Mesenchymal stem cell (in vitro differentiated cells and primary cell): Measurements from ENCODE around the gene LYPD8.

ENCODE experiments used
- DNase-seq: peaks from one replicate; pipeline ENCODE4 v3.0.0-alpha.2; 2013
- H2AFZ ChIP-seq: one replicate; pipeline ENCODE4 v1.6.1; 2013; ENCODE audit warnings: low read depth, mild to moderate bottlenecking, control low read depth, inconsistent platforms, low read length, moderate library complexity
- H2AK5ac ChIP-seq: 2 replicates; pipeline ENCODE4 v1.6.1; 2013; ENCODE audit warnings: low read length, moderate library complexity, mild to moderate bottlenecking, inconsistent platforms; ENCODE audit not compliant: severe bottlenecking
- H2BK120ac ChIP-seq: one replicate; pipeline ENCODE4 v1.6.1; 2013; ENCODE audit warnings: low read depth, mild to moderate bottlenecking, inconsistent platforms, low read length, moderate library complexity
- H2BK12ac ChIP-seq, 2 experiments: one replicate each; pipeline ENCODE4 v1.6.1; 2013; ENCODE audit warnings: inconsistent platforms in 2 of 2, low read length in 2 of 2, mild to moderate bottlenecking in 2 of 2, moderate library complexity in 2 of 2, control low read depth in 1 of 2
- H2BK15ac ChIP-seq: one replicate; pipeline ENCODE4 v1.6.1; 2013; ENCODE audit warnings: mild to moderate bottlenecking, low read depth, inconsistent platforms; ENCODE audit not compliant: poor library complexity, severe bottlenecking
- H2BK5ac ChIP-seq: 2 replicates; pipeline ENCODE4 v1.6.1; 2013; ENCODE audit warnings: low read depth, mild to moderate bottlenecking, low read length, control low read depth, inconsistent platforms; ENCODE audit not compliant: poor library complexity, severe bottlenecking
- H3K14ac ChIP-seq, 2 experiments: one replicate each; pipeline ENCODE4 v1.6.1; 2013; ENCODE audit warnings: inconsistent platforms in 2 of 2, low read length in 2 of 2, control low read depth in 1 of 2, mild to moderate bottlenecking in 1 of 2, moderate library complexity in 1 of 2
- H3K18ac ChIP-seq, 2 experiments: one replicate each; pipeline ENCODE4 v1.6.1; 2013; ENCODE audit warnings: inconsistent platforms in 2 of 2, low read length in 2 of 2, control low read depth in 1 of 2, low read depth in 1 of 2, mild to moderate bottlenecking in 1 of 2
- H3K23ac ChIP-seq, 2 experiments: one replicate each; pipeline ENCODE4 v1.6.1; 2013; ENCODE audit warnings: inconsistent platforms in 2 of 2, low read length in 2 of 2, mild to moderate bottlenecking in 2 of 2, moderate library complexity in 2 of 2, control low read depth in 1 of 2
- H3K27ac ChIP-seq: 2 replicates; pipeline ENCODE4 v1.5.1; 2013; ENCODE audit warnings: mild to moderate bottlenecking, moderate library complexity, low read length, control low read depth, inconsistent platforms; ENCODE audit not compliant: poor library complexity, severe bottlenecking
- H3K27me3 ChIP-seq, 2 experiments: 2 replicates each; pipeline versions ENCODE4 v1.6.1 to v1.7.0; 2013; ENCODE audit warnings: low read length in 2 of 2, mild to moderate bottlenecking in 2 of 2, moderate library complexity in 2 of 2, control low read depth in 1 of 2, inconsistent platforms in 1 of 2; ENCODE audit not compliant: control insufficient read depth in 1 of 2, insufficient read depth in 1 of 2
- H3K36me3 ChIP-seq, 2 experiments: 2 replicates each; pipeline versions ENCODE4 v1.6.1 to v1.7.0; 2013; ENCODE audit warnings: low read length in 2 of 2, control low read depth in 1 of 2, inconsistent platforms in 1 of 2, low read depth in 1 of 2, mild to moderate bottlenecking in 1 of 2; ENCODE audit not compliant: insufficient read depth in 2 of 2, control insufficient read depth in 1 of 2
- H3K4ac ChIP-seq, 2 experiments: one replicate each; pipeline ENCODE4 v1.6.1; 2013; ENCODE audit warnings: inconsistent platforms in 2 of 2, low read length in 2 of 2, mild to moderate bottlenecking in 2 of 2, moderate library complexity in 2 of 2, control low read depth in 1 of 2, low read depth in 1 of 2
- H3K4me1 ChIP-seq: 2 replicates; pipeline ENCODE4 v1.6.1; 2013; ENCODE audit warnings: low read depth, low read length, control low read depth; ENCODE audit not compliant: control insufficient read depth, insufficient read depth
- H3K4me2 ChIP-seq: 2 replicates; pipeline ENCODE4 v1.6.1; 2013; ENCODE audit warnings: low read length, mild to moderate bottlenecking, inconsistent platforms; ENCODE audit not compliant: poor library complexity, severe bottlenecking
- H3K4me3 ChIP-seq, 2 experiments: 2 replicates each; pipeline versions ENCODE4 v1.5.1 to v1.7.0; 2013; ENCODE audit warnings: low read length in 2 of 2, mild to moderate bottlenecking in 2 of 2, control low read depth in 1 of 2, low read depth in 1 of 2; ENCODE audit not compliant: insufficient read depth in 1 of 2
- H3K79me1 ChIP-seq: replicated peaks from 2 replicates; pipeline ENCODE4 v1.6.1; 2013; ENCODE audit warnings: mild to moderate bottlenecking, control low read depth, low read length, inconsistent platforms; ENCODE audit not compliant: poor library complexity, severe bottlenecking
- H3K9ac ChIP-seq: 2 replicates; pipeline ENCODE4 v1.7.0; 2013; ENCODE audit warnings: mild to moderate bottlenecking, low read length, moderate library complexity
- H3K9me3 ChIP-seq: 2 replicates; pipeline ENCODE4 v1.7.0; 2013; ENCODE audit warnings: mild to moderate bottlenecking, low read length; ENCODE audit not compliant: control insufficient read depth
- H4K8ac ChIP-seq: one replicate; pipeline ENCODE4 v1.6.1; 2013; ENCODE audit warnings: inconsistent platforms, mild to moderate bottlenecking, low read length, moderate library complexity
- H4K91ac ChIP-seq: one replicate; pipeline ENCODE4 v1.6.1; 2013; ENCODE audit warnings: mild to moderate bottlenecking, low read length, inconsistent platforms
- WGBS: methylation state at CpG from one replicate; pipeline ENCODE4 v1.1.7; 2013; ENCODE audit warnings: mixed read lengths; 5-methylcytosine and 5-hydroxymethylcytosine counted together

The LYPD8 gene

DNA sequence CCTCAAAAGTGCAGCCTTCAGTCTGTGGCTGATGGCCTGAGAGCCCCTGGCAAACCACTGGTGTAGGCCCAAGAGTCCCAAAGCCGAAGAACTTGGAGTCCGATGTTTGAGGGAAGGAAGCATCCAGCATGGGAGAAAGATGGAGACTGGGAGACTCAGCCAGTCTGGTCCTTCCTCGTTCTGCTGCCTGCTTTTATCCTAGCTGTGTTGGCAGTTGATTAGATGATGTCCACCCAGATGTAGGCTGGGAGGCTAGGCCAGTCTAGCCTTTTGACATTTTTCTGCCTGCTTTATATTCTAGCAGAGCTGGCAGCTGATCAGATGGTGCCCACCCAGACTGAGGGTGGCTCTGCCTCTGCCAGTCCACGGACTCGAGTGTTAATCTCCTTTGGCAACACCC, 1.1 kb upstream of the LYPD8 start:
- DNase-seq = no peak
- Histone ChIP-seq H3K18ac (no peak overlapping the region), H3K79me1 (no peaks in the 10 kb centered on the region), H4K8ac (no peak overlapping the region), H3K4me3 (no peak overlapping the region), H3K27ac (no peak overlapping the region), H3K4me1 (peaks cover 2% of the 10 kb centered on the region), H3K36me3 (no peaks in the 10 kb centered on the region), H3K27me3 (no peaks in the 10 kb centered on the region), H3K14ac (no peak overlapping the region), H3K4me2 (no peak overlapping the region), H3K9me3 (no peaks in the 10 kb centered on the region), H2AK5ac (no peak overlapping the region), H2BK120ac (no peak overlapping the region), H3K9ac (no peak overlapping the region), H3K4ac (no peak overlapping the region), H3K23ac (no peak overlapping the region), H2AFZ (no peak overlapping the region), H2BK15ac (no peak overlapping the region), H4K91ac (no peak overlapping the region), H2BK12ac (no peak overlapping the region), H2BK5ac (no peak overlapping the region)
- 62% methylated on average over 5 of the region's 5 CpGs for WGBS

DNA sequence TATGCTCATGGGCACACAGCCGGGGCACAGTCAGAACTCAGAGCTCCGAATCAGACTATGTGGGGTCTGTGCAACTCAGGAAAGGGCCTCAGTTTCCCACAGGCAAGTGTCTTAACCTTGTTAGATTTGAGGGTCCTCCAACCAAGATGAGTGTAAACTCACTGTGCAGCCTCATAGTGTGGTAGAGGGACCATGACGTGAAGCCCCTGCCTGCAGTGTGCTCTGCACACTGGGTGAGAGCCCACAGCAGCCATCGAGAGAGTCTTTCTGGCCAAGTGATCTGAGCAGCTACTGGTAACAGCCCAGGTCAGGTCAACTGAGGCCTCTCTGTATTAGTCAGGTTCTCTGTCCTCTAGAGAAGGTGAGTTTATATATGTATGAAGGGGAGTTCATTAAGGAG, 592 bp upstream of the LYPD8 start:
- Histone ChIP-seq H3K27ac (no peak overlapping the region), H3K23ac (no peak overlapping the region), H3K9ac (no peak overlapping the region), H2AK5ac (no peak overlapping the region), H3K9me3 (no peaks in the 10 kb centered on the region), H3K18ac (no peak overlapping the region), H4K91ac (no peak overlapping the region), H2BK15ac (no peak overlapping the region), H3K36me3 (no peaks in the 10 kb centered on the region), H2BK12ac (no peak overlapping the region), H3K4ac (no peak overlapping the region), H2AFZ (no peak overlapping the region), H3K4me1 (peaks cover 2% of the 10 kb centered on the region), H3K14ac (no peak overlapping the region), H2BK120ac (no peak overlapping the region), H3K27me3 (no peaks in the 10 kb centered on the region), H3K4me3 (no peak overlapping the region), H2BK5ac (no peak overlapping the region), H4K8ac (no peak overlapping the region), H3K4me2 (no peak overlapping the region), H3K79me1 (no peaks in the 10 kb centered on the region)
- WGBS = 63% methylated on average over 4 of the region's 4 CpGs
- DNase-seq = no peak

DNA sequence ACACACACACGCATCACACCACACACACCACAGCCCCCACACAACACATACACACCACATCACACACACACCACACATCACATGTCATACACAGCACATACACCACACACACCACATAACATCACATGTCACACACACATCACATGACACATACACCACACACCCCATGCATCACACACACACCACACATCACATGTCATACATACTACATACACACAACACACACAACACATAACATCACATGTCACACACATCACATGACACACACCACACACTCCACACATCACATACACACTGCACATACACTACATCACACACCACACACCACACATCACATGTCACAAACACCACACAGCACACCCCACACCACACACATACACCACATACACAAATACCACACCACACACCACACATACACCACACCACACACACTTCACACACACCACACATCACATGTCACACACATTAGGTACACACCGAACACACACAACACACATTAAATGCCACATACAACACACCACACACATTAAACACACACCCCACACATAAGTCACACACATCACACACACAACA, 1.8 kb downstream of the LYPD8 start:
- 90% methylated on average over 2 of the region's 2 CpGs for WGBS
- H4K91ac ChIP-seq = no peak overlapping the region
- H3K4ac ChIP-seq = no peak overlapping the region
- no peak for DNase-seq
- H3K27me3 ChIP-seq = no peaks in the 10 kb centered on the region
- H3K9ac ChIP-seq = no peak overlapping the region
- H4K8ac ChIP-seq = no peak overlapping the region
- no peak overlapping the region for H2AK5ac ChIP-seq
- no peak overlapping the region for H3K18ac ChIP-seq
- no peak overlapping the region for H3K4me3 ChIP-seq
- no peaks in the 10 kb centered on the region for H3K9me3 ChIP-seq
- H3K4me1 ChIP-seq = peaks cover 2% of the 10 kb centered on the region
- H3K36me3 ChIP-seq = no peaks in the 10 kb centered on the region
- H2BK5ac ChIP-seq = no peak overlapping the region
- H2BK15ac ChIP-seq = no peak overlapping the region
- H3K4me2 ChIP-seq = no peak overlapping the region
- H2BK120ac ChIP-seq = no peak overlapping the region
- H2BK12ac ChIP-seq = no peak overlapping the region
- no peak overlapping the region for H3K27ac ChIP-seq
- no peak overlapping the region for H3K14ac ChIP-seq
- no peak overlapping the region for H3K23ac ChIP-seq
- no peaks in the 10 kb centered on the region for H3K79me1 ChIP-seq
- H2AFZ ChIP-seq = no peak overlapping the region

DNA sequence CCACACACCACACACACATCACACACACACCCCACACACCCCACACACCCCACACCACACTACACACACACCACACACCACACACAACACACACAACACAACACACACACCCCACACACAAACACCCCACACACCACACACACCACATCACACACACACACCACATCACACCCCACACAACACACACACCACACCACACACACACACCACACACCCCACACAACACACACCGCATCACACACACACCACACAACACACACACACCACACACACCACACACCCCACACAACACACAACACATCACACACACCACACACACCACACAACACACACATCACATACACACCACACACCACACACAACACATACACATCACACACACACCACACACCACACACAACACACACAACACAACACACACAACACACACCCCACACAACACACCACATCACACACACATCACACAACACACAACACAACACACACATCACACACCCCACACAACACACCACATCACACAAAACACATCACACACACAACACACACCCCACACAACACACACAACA, 2.4 kb downstream of the LYPD8 start:
- 33% methylated on average over 1 of the region's 1 CpG for WGBS
- H4K8ac ChIP-seq = no peak overlapping the region
- peak; percentile 6 for DNase-seq
- no peaks in the 10 kb centered on the region for H3K27me3 ChIP-seq
- H3K23ac ChIP-seq = no peak overlapping the region
- peak overlapping the region in 1 of 2 experiments; percentile 28 for H3K4me3 ChIP-seq
- H3K14ac ChIP-seq = no peak overlapping the region
- H3K9me3 ChIP-seq = no peaks in the 10 kb centered on the region
- peaks cover 2% of the 10 kb centered on the region for H3K4me1 ChIP-seq
- H3K27ac ChIP-seq = no peak overlapping the region
- no peak overlapping the region for H3K4ac ChIP-seq
- no peak overlapping the region for H3K9ac ChIP-seq
- H3K18ac ChIP-seq = no peak overlapping the region
- no peak overlapping the region for H2BK120ac ChIP-seq
- H4K91ac ChIP-seq = peak overlapping the region; percentile 22
- no peak overlapping the region for H2AFZ ChIP-seq
- no peak overlapping the region for H2AK5ac ChIP-seq
- H2BK15ac ChIP-seq = no peak overlapping the region
- no peak overlapping the region for H3K4me2 ChIP-seq
- no peaks in the 10 kb centered on the region for H3K79me1 ChIP-seq
- H2BK5ac ChIP-seq = no peak overlapping the region
- H2BK12ac ChIP-seq = no peak overlapping the region
- H3K36me3 ChIP-seq = no peaks in the 10 kb centered on the region
